Caki2 (cell line): ENCODE data around the gene FCGR2B. TPM values are rescaled to one million over a fixed set of nuclear protein-coding genes. Genes with fewer than 3 reads are reported as not detected.
"Not testable (repeated sequence)": the region's sequence is repeated elsewhere in the genome, so short reads cannot be mapped to it uniquely, and the experiment has no call there.

Experiments
- DNase-seq: peaks from one replicate; pipeline ENCODE4 v3.0.0-alpha.2; 2015; ENCODE audit warnings: low read depth
- in situ Hi-C: cut with HindIII; loops from 2 replicates; pipeline ENCODE4 v1.10.0; 2016; ENCODE audit warnings: low sequenced_read_pairs, low pct_unique_long_range_greater_than_20kb, mixed read lengths
- total RNA-seq: library from RNA; depleted of rRNA; stranded (reverse); fragments of >200 nt; shearing (Covaris generic); gene quantifications from 2 replicates; pipeline ENCODE4 v1.2.3, GENCODE V29; 2014; ENCODE audit warnings: low replicate concordance

FCGR2B gene
- total RNA-seq, 1 experiment from 2014 or later = not detected

GRCh38 chr1:161688946-161689345 is 26.0 kb downstream of the FCGR2B start:
- in situ Hi-C loops = no loop called here

GRCh38 chr1:161691846-161692245 is 28.9 kb downstream of the FCGR2B start:
- in situ Hi-C loops = no loop called here
- DNase-seq = no peak

More at GRCh38 chr1:161688946-161689345, 26.0 kb downstream of the FCGR2B start:
- no peak for DNase-seq

GRCh38 chr1:161693020-161693712 is 30.2 kb downstream of the FCGR2B start:
- DNase-seq, in situ Hi-C loops: not testable (repeated sequence)

- in situ Hi-C loops = not testable (repeated sequence)
Observed at GRCh38 chr1:161698302-161698701, 35.4 kb downstream of the FCGR2B start.

GRCh38 chr1:161702250-161702649 is 39.3 kb downstream of the FCGR2B start:
- in situ Hi-C loops = no loop called here
- DNase-seq = peak; percentile 60

More at GRCh38 chr1:161698302-161698701, 35.4 kb downstream of the FCGR2B start:
- not testable (repeated sequence) for DNase-seq

GRCh38 chr1:161705537-161705936 is 42.6 kb downstream of the FCGR2B start:
- no peak for DNase-seq
- in situ Hi-C loops = no loop called here

GRCh38 chr1:161706113-161706481 is 43.2 kb downstream of the FCGR2B start:
- in situ Hi-C loops = no loop called here
- DNase-seq = no peak

- in situ Hi-C loops = no loop called here
- DNase-seq = peak; percentile 27
Observed at GRCh38 chr1:161706482-161707347, 43.8 kb downstream of the FCGR2B start, which contains the start of gene FCRLA. FCRLA (plus strand) TSS chr1:161707229; CDS start chr1:161707265, 36 bp downstream.

- in situ Hi-C loops = no loop called here
- DNase-seq = no peak
Observed at GRCh38 chr1:161707503-161707902, 44.6 kb downstream of the FCGR2B start.

GRCh38 chr1:161709373-161709772 is 46.4 kb downstream of the FCGR2B start:
- in situ Hi-C loops = no loop called here
- no peak for DNase-seq

- in situ Hi-C loops = no loop called here
- DNase-seq = no peak
Observed at GRCh38 chr1:161710560-161710959, 47.6 kb downstream of the FCGR2B start.

GRCh38 chr1:161718559-161719324 is 55.8 kb downstream of the FCGR2B start:
- DNase-seq = no peak
- in situ Hi-C loops = no loop called here

GRCh38 chr1:161719325-161719611 is 56.3 kb downstream of the FCGR2B start:
- in situ Hi-C loops = no loop called here
- no peak for DNase-seq

GRCh38 chr1:161720422-161720821 is 57.5 kb downstream of the FCGR2B start:
- DNase-seq = no peak
- in situ Hi-C loops = no loop called here

GRCh38 chr1:161720956-161721737 is 58.2 kb downstream of the FCGR2B start, which contains the start of gene FCRLB:
FCRLB (plus strand) TSS chr1:161721544; CDS start chr1:161722673, 1,129 bp downstream.
- in situ Hi-C loops = no loop called here
- no peak for DNase-seq

GRCh38 chr1:161721738-161722343 is 58.9 kb downstream of the FCGR2B start:
- peak; percentile 60 for DNase-seq
- in situ Hi-C loops = no loop called here

- in situ Hi-C loops = no loop called here
- no peak for DNase-seq
Observed at GRCh38 chr1:161722406-161722805, 59.5 kb downstream of the FCGR2B start.
